Measurements from ENCODE around the gene TEKT2.

- TF ChIP-seq, protein P1, sequence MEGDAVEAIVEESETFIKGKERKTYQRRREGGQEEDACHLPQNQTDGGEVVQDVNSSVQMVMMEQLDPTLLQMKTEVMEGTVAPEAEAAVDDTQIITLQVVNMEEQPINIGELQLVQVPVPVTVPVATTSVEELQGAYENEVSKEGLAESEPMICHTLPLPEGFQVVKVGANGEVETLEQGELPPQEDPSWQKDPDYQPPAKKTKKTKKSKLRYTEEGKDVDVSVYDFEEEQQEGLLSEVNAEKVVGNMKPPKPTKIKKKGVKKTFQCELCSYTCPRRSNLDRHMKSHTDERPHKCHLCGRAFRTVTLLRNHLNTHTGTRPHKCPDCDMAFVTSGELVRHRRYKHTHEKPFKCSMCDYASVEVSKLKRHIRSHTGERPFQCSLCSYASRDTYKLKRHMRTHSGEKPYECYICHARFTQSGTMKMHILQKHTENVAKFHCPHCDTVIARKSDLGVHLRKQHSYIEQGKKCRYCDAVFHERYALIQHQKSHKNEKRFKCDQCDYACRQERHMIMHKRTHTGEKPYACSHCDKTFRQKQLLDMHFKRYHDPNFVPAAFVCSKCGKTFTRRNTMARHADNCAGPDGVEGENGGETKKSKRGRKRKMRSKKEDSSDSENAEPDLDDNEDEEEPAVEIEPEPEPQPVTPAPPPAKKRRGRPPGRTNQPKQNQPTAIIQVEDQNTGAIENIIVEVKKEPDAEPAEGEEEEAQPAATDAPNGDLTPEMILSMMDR (conservative IDR thresholded peaks at IDR 0.05 in 1 of 2, IDR thresholded peaks at IDR 0.05 in 1 of 2; ENCODE audit: low read depth in 1 of 2, low read length in 2 of 2) = no peak
- TF ChIP-seq EZH2 (IDR thresholded peaks at IDR 0.05; ENCODE audit: low read length, missing control alignments) = no peak
These were observed 8.4 kb downstream of the TEKT2 start for GRCh38 chr1:36092166-36092797.

Measured in fibroblast of lung (primary cell).